Measurements from ENCODE around the gene RNASE1.

- TF ChIP-seq POLR2A (IDR thresholded peaks at IDR 0.05; ENCODE audit: low read depth, low read length): no peak
- no peak for TF ChIP-seq POLR2AphosphoS5 (IDR thresholded peaks at IDR 0.05; ENCODE audit: low read depth, low read length)
These were observed 3.7 kb downstream of the RNASE1 start for GRCh38 chr14:20798932-20799331.

Data from GM12892 (cell line).